COLO668 (cell line): ENCODE data around the gene TTC28.
"Not testable (repeated sequence)": the region's sequence is repeated elsewhere in the genome, so short reads cannot be mapped to it uniquely, and the experiment has no call there.

Source experiments
- DNase-seq: peaks from one replicate; lab custom pipeline; 2025; ENCODE audit not compliant: unreplicated experiment; lab: John Stamatoyannopoulos, UW

Gene TTC28

DNA sequence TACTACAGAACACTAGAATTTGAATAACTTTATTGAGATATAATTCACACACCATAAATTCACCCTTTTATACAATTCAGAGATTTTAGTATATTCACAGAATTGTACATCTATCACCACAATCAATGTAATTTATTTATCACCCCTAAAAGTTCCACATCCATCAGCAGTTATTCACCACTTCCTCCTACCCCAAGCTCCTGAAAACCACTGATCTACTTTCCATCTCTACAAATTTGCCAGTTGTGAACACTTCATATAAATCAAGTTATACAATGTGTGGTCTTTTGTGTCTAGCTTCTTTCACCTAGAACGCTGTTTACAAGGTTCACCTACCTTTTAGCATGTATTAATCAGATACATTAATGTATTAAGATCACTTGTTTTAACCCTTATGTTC lies 179.6 kb downstream of the TTC28 start:
- no peak for DNase-seq

DNA sequence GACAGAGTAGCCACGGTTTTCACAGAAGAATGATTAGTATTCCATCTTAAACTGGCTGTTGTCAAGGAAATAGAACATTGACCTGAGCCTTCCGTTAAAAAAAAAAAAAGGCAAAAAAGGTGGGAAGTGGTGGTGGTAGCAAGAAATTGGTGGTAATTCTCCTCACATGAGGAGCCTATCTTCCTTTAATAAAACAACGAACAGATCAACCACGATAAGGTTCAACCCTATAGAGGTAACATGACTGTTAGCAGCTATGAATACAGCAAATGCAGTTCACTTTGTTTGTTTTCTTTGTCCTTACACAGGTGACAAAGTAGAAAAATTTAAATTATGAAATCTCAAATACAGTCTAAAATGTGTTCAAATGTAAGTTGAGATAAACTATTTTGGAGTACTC lies 181.6 kb downstream of the TTC28 start:
- no peak for DNase-seq

DNA sequence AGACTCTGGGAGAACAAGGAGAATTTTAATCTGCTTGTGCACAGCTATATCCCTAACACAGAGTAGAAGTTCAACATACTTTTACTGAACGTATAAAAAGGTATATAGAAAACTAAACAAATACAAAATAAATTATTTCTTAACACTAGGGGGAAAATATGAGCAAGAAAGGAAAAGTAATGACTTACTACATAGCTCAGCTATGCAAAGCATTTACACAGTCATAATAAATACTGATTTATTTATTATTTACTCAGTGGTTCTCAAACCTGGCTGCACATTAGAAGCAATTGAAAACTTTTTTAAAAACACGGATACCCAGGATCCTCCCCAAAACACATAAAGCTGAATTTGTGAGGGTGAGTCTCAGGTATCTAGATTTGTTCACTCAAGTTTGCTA lies 182.5 kb downstream of the TTC28 start:
- DNase-seq: no peak

DNA sequence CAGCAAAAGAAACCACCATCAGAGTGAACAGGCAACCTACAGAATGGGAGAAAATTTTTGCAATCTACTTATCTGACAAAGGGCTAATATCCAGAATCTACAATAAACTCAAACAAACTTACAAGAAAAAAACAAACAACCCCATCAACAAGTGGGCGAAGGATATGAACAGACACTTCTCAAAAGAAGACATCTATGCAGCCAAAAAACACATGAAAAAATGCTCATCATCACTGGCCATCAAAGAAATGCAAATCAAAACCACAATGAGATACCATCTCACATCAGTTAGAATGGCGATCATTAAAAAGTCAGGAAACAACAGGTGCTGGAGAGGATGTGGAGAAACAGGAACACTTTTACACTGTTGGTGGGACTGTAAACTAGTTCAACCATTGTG lies 188.4 kb downstream of the TTC28 start:
- DNase-seq: not testable (repeated sequence)

DNA sequence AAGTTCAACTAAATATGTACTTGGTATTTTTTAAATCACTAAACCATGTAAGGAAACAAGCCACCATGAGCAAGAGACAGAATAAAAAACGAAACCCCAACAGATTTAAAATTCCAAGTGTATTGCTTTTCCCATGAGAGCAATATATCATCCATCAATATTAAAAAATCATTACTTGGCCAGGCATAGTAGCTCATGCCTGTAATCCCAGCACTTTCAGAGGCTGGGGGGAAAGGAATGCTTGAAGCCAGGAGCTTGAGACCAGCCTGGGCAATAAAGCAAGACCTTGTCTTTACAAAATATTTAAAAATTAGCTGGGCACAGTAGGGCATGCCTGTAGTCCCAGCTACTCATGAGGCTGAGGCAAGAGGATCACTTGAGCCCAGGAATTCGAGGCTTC lies 190.8 kb downstream of the TTC28 start:
- DNase-seq: no peak

DNA sequence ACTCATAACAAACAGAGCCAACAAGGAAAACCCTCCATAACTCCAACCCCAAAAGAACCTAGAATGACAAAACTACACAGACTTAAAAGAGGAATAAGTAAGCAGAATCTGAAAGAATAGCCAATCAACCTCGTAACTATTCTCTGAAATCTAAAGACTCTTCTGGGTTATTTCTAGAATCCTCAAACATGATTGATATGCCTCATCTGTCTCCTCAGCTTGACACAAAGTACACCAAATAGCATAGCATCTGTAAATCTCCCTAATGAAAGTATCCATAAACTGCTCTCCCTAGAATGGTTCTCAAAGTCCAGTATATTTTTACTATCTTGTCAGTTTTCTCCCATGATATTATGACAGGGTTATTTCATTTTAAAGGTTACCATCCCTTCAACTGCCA lies 195.0 kb downstream of the TTC28 start:
- DNase-seq: no peak

DNA sequence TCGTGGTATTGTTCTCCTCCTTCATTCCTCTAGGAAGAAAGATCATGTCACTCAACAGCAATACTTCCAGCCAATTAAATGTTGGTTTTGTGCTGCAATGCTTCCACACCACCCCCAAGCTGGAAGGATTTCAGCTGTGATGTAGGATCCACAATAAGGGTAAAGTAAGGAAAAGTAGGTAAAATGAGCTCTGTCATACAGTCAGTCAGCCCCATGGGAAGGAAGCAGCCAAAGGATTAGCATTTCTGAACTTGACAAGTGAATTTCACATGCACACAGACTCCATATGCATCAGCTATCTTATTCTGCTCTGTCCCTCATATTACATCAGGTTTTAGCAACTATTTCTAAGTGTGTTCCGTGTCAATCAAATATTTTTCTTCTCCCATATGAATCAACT lies 197.9 kb downstream of the TTC28 start:
- DNase-seq: no peak

DNA sequence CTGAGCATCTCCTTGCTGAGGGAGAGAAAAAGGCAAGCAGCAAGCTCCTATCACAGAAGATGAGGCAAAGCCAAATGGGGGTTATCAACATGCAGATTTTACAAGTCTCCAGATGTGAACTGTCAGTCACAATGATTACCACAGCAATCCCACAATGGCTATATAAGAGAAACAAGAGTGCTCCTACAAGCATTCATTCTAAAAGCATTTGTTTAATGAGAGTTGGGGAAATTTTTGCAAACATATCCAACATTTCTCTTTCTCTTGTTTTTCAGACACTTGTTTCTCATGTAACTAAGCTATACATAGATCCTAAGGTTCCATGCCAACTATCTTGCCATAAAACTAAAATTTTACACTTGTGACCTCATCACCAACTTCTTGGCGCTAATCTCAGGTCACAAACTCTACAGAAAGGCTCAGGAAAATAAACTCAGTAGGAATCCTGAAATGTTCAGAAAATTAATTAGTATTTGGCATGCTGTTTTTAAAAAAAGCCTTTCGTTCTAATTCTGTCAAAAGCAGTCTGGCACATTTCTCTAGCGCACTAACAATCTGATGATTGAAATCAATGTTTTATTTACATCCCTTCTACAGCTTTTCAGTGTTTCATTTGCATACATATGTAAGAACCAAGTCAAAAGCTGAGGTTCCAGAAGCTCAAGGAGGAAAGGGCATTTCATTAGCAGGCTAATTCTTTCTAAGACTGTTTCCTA lies 199.5 kb downstream of the TTC28 start:
- DNase-seq: no peak

DNA sequence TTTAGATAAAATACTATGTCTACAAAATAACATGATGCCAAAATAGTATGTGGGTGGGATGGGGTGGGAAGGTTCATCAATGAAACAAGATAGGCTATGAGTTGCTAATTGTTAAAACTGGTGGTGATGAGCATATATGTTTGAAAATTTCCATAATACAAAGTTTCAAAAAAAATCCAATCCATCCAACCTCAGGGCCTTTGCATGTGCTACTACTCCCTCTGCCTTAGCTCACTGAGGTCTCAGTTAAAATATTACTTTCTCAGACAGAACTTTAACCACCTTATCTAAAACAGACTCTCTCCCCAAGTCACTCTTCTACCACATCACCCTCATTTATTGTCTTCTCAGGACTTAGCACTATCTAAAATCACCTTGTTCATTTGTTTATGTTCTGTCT lies 201.1 kb downstream of the TTC28 start:
- DNase-seq: no peak

DNA sequence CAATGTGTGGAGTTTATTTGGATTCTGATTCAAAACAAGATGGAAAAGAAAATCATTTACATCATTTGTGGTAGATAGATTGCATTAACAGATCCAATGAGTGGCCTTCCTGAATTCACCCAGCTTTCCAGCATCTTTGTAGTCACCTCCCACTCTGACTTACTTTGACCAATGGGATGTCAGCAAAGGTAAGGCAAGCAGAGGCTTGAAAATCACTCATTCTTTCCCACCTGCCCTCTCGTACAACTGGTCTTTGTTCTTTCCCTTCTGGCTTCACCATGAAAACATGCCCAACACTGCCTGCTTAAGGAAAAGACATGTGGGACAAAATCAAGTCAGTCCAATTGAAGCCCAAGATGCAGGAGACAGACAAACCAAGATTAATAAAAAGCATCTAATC lies 202.1 kb downstream of the TTC28 start:
- DNase-seq: no peak

DNA sequence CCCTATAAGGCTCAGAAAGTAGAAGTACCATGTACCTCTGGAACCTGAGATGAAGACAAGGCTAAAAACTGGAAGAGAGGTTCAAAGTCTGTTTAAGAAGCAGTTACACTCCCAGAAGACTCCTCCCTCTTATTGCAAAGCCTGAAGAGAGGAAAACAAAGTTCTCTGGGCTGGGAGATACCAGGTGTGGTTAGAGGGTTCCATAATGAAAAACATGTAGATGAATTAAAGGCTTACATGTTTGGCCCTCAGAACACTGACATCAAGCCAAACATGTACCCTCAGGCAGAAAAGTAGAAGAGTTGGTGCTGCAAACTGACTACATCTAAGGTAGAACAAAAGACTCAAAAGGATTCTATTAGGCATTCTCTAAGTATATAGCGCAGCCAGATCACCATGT lies 205.3 kb downstream of the TTC28 start:
- no peak for DNase-seq

DNA sequence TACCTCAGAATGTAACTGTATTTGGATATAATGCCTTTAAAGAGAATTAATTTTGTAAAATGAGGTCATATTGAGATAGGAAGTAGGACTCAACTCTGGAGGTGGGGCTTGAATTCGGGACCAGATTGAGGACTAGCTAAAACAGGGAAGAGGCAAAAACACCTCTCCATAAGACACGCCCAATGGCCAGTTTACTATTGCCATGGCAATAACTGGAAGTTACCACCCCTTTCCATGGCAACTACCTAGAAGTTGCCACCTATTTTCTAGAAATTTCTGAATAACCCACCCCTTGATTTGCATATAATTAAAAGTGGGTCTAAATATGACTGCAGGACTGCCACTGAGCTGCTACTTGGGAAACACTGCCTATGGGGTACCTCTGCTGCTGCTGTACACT lies 206.4 kb downstream of the TTC28 start:
- no peak for DNase-seq

DNA sequence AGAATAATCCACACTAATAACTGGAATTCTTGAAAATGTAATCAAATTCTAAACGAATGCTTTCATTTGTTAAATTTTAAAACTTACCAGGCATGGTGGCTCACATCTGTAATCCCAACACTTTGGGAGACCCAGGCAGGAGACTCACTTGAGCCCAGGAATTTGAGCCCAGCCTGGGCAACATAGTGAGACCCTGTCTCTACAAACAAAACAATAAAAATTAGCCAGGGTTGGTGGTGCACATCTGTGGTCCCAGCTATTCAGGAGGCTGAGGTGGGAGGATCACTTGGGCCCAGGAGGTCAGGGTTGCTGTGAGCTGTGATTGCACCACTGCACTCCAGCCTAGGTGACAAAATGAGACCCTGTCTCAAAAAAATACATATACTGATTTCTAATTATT lies 212.6 kb downstream of the TTC28 start:
- DNase-seq: not testable (repeated sequence)

DNA sequence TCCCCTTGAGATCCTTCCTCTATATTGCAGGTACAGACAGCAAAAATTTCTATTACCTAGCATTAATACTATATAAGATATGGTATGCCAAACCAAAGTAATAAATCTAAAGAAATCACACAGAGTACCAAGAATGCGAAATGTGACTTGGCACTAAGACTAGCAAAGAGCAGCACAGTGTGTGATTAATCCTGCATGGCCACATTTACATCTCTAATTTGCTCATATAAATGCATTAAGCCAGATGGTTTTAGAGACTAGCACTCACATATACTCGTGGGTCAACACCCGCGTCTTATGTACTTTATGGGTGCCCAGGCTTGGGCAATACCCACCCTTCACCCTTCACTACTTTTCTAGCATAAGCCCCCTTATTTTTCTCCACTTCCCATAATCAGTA lies 213.2 kb downstream of the TTC28 start:
- no peak for DNase-seq

DNA sequence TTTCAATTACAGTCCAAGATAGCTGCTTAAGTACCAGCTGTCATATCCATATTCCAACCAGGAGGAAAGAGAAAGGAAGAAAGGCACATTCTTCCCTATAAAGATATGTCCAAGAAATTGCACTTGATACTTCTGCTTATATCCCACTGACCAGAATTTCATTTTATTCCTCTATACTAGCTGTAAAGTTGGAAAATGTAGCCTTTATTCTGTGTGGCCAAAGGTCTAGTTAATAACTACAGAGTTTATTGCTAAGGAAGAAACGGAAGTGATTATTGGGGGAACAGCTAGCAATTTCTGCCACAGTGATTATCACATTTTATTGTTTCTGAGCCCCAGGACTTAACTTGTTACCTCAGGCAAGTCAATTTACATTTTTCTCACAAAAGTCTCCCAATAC lies 213.8 kb downstream of the TTC28 start:
- no peak for DNase-seq

DNA sequence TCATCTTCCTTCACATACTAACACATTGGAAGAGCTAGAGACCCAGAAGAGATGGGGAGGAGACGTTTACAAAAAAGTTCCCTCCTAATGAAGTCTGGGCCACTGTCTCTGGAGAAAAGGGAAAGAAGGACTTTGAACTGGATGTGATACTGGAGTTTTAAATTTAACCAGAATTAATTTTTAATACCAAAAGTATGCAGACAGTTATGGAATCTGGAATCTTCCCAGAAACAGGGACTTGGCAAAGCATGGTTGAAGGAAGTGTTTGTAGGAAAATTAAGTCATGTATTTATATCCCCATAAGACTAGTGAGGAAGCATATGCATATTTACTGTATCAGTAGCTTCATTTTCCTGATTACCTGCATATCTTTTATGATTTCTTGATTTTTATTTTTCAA lies 215.5 kb downstream of the TTC28 start:
- no peak for DNase-seq

DNA sequence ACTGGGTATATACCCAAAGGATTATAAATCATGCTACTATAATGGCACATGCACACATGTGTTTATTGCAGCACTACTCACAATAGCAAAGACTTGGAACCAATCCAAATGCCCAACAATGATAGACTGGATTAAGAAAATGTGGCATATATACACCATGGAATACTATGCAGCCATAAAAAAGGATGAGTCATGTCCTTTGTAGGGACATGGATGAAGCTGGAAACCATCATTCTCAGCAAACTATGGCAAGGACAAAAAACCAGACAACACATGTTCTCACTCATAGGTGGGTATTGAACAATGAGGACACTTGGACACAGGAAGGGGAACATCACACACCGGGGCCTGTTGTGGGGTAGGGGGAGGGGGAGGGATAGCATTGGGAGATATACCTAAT lies 216.2 kb downstream of the TTC28 start:
- DNase-seq: not testable (repeated sequence)

DNA sequence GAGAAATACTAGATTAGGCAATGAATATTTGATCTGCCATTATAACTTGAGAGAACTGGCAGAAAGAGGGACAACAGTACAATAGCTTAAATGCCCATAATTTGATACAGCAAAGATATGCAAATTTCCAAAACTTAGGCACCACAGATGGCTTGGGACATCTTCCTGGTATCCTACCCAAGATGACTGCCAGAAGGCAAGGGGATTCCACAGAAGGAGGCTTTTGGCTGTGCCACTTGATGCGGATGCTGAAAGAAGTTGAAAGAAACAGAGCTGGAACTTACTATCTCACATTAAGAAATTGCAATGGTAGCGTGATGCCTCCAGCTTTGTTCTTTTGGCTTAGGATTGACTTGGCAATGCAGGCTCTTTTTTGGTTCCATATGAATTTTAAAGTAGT lies 216.7 kb downstream of the TTC28 start:
- no peak for DNase-seq

DNA sequence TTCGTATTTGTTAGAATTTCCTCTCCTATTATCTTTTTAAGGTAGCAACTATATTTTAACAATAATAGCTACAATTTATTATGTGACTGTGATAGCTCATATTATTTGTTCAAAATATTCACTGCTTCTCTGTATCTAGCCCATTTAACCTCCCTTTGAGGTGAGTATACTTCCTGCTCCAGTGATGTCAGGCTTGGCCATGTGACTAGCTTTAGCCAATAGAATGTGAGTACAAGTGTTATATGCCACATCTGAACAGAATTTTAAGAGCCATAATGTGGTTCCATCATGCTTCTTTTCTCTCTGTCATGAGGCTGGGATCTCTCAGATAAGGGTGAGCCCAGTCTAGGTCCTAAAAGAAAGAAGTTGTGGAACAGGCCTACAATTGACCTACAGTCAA lies 217.6 kb downstream of the TTC28 start:
- no peak for DNase-seq

DNA sequence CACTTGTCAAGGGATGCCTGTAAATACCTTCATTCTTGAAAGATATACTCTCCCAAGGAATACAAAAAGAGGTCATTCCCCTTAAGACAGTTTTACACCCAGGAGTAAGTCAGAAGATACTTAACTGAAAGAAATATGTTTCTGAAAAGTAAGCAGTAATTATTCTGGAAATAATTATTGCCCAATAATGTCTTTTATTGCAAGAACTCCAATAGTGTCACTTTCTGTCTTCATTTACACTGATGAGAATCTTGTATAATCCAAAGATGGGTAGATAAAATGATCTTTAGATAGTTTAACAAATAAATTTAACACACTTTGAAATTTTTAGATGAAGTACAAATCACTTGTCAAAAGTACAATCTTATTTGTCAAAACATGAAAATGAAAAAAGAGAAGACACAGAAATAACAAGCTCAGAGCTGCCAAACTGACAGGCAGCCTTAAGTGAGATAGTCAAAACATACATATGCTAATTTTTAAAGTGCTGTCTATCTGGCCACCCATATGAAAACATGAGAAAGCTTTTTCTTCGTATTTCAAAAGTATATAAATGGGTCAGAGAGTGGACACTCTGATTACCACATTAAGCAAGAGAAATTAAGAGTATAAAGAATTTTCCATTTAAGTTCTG lies 225.1 kb downstream of the TTC28 start:
- DNase-seq: no peak

DNA sequence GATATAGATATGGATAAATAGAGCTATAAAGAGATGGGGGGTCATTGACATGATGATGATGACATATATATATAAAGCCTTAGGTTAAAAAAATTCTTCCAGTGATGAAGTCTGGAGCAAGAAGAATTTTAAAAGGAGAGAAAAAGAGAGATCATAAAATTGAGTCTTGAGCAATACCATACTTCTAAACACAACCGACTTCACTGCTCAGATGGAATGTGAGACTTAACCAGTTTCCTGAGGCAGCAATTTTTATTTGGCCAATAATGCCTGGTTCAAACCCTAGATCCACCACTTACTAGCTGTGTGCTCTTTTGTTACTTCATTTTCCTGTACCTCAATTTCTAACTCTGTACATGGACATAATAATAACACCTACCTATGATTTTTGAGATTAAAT lies 229.5 kb downstream of the TTC28 start:
- DNase-seq: no peak

DNA sequence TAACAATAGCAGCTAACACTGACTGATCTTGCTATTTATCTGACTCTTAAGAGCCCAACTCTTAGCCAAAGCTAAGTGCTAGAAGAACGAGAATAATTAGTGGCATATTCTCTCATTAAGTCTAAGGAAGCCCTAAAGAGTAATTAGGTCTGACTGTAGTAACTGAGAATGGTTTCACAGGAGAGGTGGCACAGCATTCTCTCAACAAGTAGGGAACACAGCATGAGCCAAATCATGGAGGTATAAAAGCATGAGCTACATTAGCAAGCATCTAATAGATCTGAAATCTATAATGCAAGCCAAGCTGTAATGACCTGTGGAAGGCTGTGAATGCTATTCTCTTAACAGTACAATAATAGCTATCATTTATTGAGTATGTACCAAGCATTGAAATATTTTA lies 230.6 kb downstream of the TTC28 start:
- no peak for DNase-seq

DNA sequence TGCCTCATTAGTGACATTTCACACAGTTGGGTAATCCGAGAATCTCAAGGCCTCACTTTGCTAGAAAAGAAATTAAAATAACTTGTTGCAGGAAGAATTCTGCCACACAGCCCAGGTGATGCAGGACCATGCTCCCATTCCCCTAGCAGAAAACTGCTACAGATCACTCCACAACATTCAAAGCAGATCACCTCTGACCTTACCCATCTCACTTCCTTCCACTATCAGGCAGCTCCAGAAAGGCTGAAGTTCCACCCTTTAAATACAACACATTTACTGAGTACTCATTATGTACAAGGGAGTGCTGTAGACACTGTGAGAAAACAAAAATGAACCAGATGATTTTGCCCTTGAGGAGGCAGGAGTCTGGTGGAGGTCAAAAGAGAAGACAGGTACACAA lies 231.0 kb downstream of the TTC28 start:
- DNase-seq: no peak
